ENCODE measurements around the gene ZCCHC7. TPM values are rescaled to one million over a fixed set of nuclear protein-coding genes. Genes with fewer than 3 reads are reported as not detected.

The ZCCHC7 gene
- polyA plus RNA-seq, 2 of the 4 experiments (the other 2 are of a cell fraction): 15.7 to 30.0 TPM

- no peaks in the 10 kb centered on the region for H3K4me1 ChIP-seq
- CTCF ChIA-PET: no interaction called here
- DNase-seq (ENCODE audit: low read depth in 1 of 2, low spot score in 1 of 2) (no peak), FAIRE-seq (no peak), ATAC-seq (no peak)
- no peak overlapping the region for H3K27ac ChIP-seq
- TF ChIP-seq TFCP2L1 (CRISPR knock-in tag; IDR thresholded peaks at IDR 0.05): no peak
- no peak for TF ChIP-seq HMGXB4 (CRISPR knock-in tag; IDR thresholded peaks at IDR 0.05; ENCODE audit: borderline replicate concordance)
- no peak for TF ChIP-seq EHF (CRISPR knock-in tag; IDR thresholded peaks at IDR 0.05)
- no peak for TF ChIP-seq ZC3H11A (IDR thresholded peaks at IDR 0.05)
- TF ChIP-seq HOXB13 (CRISPR knock-in tag; IDR thresholded peaks at IDR 0.05; ENCODE audit: low read depth): no peak
- no peak for TF ChIP-seq CHD4 (IDR thresholded peaks at IDR 0.05; ENCODE audit: borderline replicate concordance)
- TF ChIP-seq SREBF2 (IDR thresholded peaks at IDR 0.05): no peak
- TF ChIP-seq ELK1 (IDR thresholded peaks at IDR 0.05; ENCODE audit: low read depth, low read length): no peak
- no peak for TF ChIP-seq FOSB (CRISPR knock-in tag; IDR thresholded peaks at IDR 0.05)
- TF ChIP-seq NFE2L2 (conservative IDR thresholded peaks at IDR 0.05; ENCODE audit: low read length): no peak
- TF ChIP-seq ZFP36 (IDR thresholded peaks at IDR 0.05; ENCODE audit: borderline replicate concordance, partially characterized antibody): no peak
- no peak for TF ChIP-seq REST (IDR thresholded peaks at IDR 0.05)
- no peak for TF ChIP-seq RAD21 (conservative IDR thresholded peaks at IDR 0.05 in 1 of 2, IDR thresholded peaks at IDR 0.05 in 1 of 2)
- no peak for TF ChIP-seq BCL3 (IDR thresholded peaks at IDR 0.05)
- TF ChIP-seq ATOH8 (CRISPR knock-in tag; IDR thresholded peaks at IDR 0.05; ENCODE audit: low read depth): no peak
- TF ChIP-seq MAFK (IDR thresholded peaks at IDR 0.05; ENCODE audit: partially characterized antibody): no peak
- TF ChIP-seq JUNB (IDR thresholded peaks at IDR 0.05): no peak
- no peak overlapping the region for H3K4me3 ChIP-seq
- WGBS (ENCODE audit: missing lambda C conversion rate): 82% methylated on average over 6 of the region's 6 CpGs
- POLR2A ChIA-PET: no interaction called here
- H3K9me3 ChIP-seq: no peaks in the 10 kb centered on the region
- H3K4me2 ChIP-seq: no peak overlapping the region
Observed at GRCh38 chr9:37370282-37370681, 249.9 kb downstream of the ZCCHC7 start.
